HG02943 (cell line): ENCODE measurements around the gene ZNF672.

Source experiments
- ATAC-seq: cut with Tn5 transposase; IDR thresholded peaks from one replicate; pipeline ENCODE4 v1.9.1; 2021; ENCODE audit warnings: mild to moderate bottlenecking, low read depth, moderate library complexity; ENCODE audit not compliant: unreplicated experiment

Gene ZNF672

GRCh38 chr1:248852481-248853405 is 14.7 kb downstream of the ZNF672 start:
- no peak for ATAC-seq

DNA sequence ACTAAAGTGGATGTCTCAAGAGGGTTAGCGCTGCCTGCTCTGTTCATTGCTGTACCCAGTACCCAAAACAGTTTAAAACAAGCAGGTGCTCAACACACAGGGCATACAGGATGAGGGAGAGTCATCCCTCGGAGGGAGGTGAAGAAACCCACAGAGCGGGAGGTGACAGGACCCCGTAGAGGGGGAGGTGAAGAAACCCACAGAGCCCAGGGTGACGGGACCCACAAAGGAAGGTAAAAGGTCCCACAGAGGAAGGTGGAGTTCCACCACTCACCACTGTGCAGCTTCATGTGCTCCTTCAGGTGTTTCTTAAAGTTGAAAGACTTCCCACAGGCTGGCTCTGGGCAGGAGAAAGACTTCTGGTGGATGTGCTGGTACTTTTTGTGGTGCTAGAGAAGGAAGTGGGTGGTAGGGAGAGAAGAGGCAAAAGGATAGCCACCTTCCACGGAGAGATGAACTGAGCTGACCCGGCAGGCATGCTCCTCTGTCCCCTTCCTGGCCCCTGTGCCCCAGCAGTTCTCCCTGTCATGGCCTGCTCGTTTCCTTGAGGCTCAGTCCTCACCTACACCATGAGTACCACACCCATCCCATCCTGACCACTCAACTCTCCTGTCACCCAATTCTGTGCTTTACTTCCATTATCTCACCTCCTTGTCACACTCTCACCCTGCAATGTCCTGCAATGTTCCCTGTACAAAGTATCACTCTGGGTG is 15.8 kb downstream of the ZNF672 start:
- ATAC-seq: no peak

GRCh38 chr1:248855580-248855979 is 17.6 kb downstream of the ZNF672 start:
- no peak for ATAC-seq

- no peak for ATAC-seq
Observed at GRCh38 chr1:248856176-248856575, 18.2 kb downstream of the ZNF672 start.

DNA sequence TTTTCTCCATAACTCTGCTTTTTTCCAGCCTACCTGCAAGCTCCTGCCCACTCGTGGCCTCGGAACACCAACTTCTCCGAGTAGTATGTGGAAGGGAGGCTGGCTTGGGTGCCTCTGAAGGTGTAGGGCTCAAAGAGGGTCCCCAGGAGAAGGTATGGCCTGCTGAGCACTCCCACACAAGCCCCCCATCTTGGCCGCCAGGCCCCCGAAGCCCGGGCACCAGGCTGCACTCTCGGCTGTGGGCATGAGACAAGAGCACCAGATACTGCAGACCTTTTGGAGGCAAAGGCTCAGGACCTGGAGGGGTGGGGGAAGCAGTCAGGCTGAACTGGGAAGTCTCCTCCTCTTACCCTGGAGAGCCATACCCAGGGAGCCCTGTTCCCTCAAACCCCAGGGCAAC is 19.2 kb downstream of the ZNF672 start:
- ATAC-seq: no peak

GRCh38 chr1:248857749-248858095 is 19.7 kb downstream of the ZNF672 start:
- no peak for ATAC-seq

GRCh38 chr1:248858096-248858890 is 20.3 kb downstream of the ZNF672 start:
- ATAC-seq: peak; percentile 37

- peak; percentile 71 for ATAC-seq
Observed at GRCh38 chr1:248858891-248859889, 21.2 kb downstream of the ZNF672 start, which contains the start of gene ZNF692. ZNF692 (minus strand) TSS chr1:248859085; CDS start chr1:248858309, 776 bp downstream.

DNA sequence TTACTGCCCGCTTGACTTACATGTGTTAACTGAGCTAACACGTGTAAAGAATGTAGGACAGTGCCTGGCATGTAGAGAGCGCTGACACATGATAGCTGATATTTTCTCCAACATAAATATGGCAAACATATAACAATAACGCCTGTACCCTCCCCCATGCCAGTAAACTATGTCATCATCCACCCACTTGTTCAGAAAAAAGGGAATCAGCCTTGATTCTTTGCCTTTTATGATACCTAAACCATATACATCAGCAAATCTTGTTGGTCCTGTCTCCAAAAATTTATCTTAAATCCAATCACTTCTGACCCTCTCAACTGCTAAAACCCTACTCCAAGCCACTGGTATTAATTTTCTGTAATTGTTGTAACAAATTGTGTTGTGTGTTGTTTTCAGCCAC is 22.0 kb downstream of the ZNF672 start:
- no peak for ATAC-seq

- ATAC-seq: no peak
Observed at GRCh38 chr1:248861616-248862015, 23.6 kb downstream of the ZNF672 start.

DNA sequence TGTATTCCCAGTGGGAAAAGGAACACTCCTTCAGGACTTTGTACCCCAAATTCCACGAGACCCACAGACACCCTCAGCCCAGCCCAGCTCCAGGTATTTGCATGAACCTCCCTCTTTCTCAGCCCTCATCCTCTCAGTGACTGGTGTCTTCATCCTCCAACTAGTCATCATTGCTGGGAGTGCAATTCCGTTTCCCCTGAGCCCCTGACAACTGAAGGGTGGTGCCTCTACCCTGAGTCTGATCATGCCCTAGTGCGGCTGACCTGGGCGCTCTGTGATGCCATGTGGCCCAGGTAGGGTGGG is 24.6 kb downstream of the ZNF672 start:
- peak; percentile 11 for ATAC-seq

DNA sequence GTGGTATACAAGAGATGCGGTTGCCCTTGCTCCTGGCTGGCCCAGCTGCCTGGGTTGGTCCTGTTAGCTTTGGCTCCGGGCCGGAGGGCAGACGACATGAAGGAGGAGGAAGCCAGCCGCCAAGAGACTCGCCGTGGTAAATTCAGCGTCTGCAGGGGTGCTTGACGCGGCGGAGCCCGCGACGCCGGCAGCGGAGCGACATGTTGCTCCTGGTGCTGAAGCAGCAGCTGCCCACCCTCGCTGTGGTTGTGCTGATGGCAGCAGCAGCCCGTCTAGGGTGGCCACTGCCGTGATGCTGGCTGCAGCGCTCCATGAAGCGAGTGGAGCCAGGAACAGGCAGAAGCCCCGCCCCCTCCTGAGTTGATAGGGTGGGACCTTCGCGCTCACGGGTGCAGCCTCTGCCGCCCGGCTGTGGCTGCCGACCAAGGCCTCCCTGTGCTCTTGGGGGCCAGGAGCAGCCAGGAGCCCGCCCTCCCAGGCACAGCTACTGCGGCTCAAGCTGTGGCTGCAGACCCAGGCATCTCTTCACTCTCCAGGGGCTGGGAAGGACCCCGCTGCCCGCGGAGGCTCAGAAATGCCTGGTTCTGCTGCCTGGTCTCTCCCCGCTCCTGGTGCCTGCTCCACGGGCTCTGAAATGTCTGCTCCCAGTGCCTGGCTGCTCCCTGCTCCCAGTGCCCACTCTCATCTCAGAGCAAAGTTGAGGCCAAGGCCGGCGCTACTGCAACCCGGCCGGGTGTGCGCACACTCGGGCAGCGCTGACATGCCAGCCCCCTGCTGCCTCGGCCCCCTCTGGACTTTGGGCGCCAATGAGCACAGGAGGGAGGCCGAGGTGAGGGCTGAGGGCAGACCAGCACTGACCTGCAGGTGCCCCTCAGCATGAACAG is 25.2 kb downstream of the ZNF672 start:
- ATAC-seq: peak; percentile 58

GRCh38 chr1:248871837-248872401 is 33.9 kb downstream of the ZNF672 start:
- ATAC-seq: no peak

- peak; percentile 47 for ATAC-seq
Observed at GRCh38 chr1:248872752-248873408, 34.9 kb downstream of the ZNF672 start.

- peak; percentile 83 for ATAC-seq
Observed at GRCh38 chr1:248873409-248873992, 35.5 kb downstream of the ZNF672 start.

GRCh38 chr1:248873993-248874533 is 36.0 kb downstream of the ZNF672 start:
- peak; percentile 57 for ATAC-seq

DNA sequence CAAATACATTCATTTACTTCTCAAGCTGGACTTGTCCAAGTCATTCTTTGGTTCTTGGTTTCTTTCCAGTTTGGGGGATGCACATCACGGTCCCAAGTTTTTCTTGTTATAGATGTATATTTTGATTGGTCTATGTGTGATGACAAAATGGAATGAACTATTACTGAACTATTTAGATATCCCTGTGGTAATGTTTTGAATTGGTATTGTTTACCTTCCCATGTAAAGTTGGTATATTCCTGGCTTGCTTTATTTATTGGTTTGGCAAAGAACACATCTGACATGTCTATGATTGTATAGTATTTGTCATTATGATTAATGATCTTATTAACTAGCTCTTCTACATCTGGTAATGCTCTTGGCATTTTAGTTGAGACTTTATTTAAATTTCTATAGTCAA is 43.2 kb downstream of the ZNF672 start:
- no peak for ATAC-seq
